ENCODE measurements around the gene SLC46A2. TPM values are rescaled to one million over a fixed set of nuclear protein-coding genes. Genes with fewer than 3 reads are reported as not detected.

Gene SLC46A2
- polyA plus RNA-seq, 1 experiment, result not detected

GRCh38 chr9:112884101-112884500 lies 6.6 kb downstream of the SLC46A2 start:
- no peaks in the 10 kb centered on the region for H3K36me3 ChIP-seq (ENCODE audit: control insufficient read depth, insufficient read depth, low read length)
- DNase-seq (ENCODE audit: low read depth), result no peak
- no peaks in the 10 kb centered on the region for H3K27me3 ChIP-seq (ENCODE audit: control insufficient read depth, insufficient read depth, low read length)
- H3K4me3 ChIP-seq (ENCODE audit: low read depth, low read length), result no peak overlapping the region
- no peak for TF ChIP-seq CTCF (IDR thresholded peaks at IDR 0.05; ENCODE audit: insufficient read depth, low read depth, low read length)
- ChIA-PET POLR2A (no interaction called here), CTCF (interaction anchor here (2.0 kb wide), 1 partner anchor 19 kb away, joined by 6 read pairs; no protein-coding TSS in a partner anchor)

GRCh38 chr9:112881331-112881730 lies 9.3 kb downstream of the SLC46A2 start:
- TF ChIP-seq CTCF (IDR thresholded peaks at IDR 0.05; ENCODE audit: insufficient read depth, low read depth, low read length), result no peak
- ChIA-PET POLR2A (no interaction called here), CTCF (interaction anchor here (1.5 kb wide), 1 partner anchor 35 kb away, joined by 3 read pairs; no protein-coding TSS in a partner anchor)
- DNase-seq (ENCODE audit: low read depth), result no peak
- H3K4me3 ChIP-seq (ENCODE audit: low read depth, low read length), result no peak overlapping the region
- no peaks in the 10 kb centered on the region for H3K36me3 ChIP-seq (ENCODE audit: control insufficient read depth, insufficient read depth, low read length)
- no peaks in the 10 kb centered on the region for H3K27me3 ChIP-seq (ENCODE audit: control insufficient read depth, insufficient read depth, low read length)

GRCh38 chr9:112880650-112881049 lies 10.0 kb downstream of the SLC46A2 start:
- TF ChIP-seq CTCF (IDR thresholded peaks at IDR 0.05; ENCODE audit: insufficient read depth, low read depth, low read length), result no peak
- Histone ChIP-seq H3K36me3 (ENCODE audit: control insufficient read depth, insufficient read depth, low read length) (no peaks in the 10 kb centered on the region), H3K27me3 (ENCODE audit: control insufficient read depth, insufficient read depth, low read length) (no peaks in the 10 kb centered on the region), H3K4me3 (ENCODE audit: low read depth, low read length) (no peak overlapping the region)
- ChIA-PET POLR2A (no interaction called here), CTCF (interaction anchor here (1.5 kb wide), 1 partner anchor 35 kb away, joined by 3 read pairs; no protein-coding TSS in a partner anchor)
- DNase-seq (ENCODE audit: low read depth), result no peak

GRCh38 chr9:112878752-112879151 lies 11.9 kb downstream of the SLC46A2 start:
- no peak for TF ChIP-seq CTCF (IDR thresholded peaks at IDR 0.05; ENCODE audit: insufficient read depth, low read depth, low read length)
- H3K4me3 ChIP-seq (ENCODE audit: low read depth, low read length), result no peak overlapping the region
- POLR2A ChIA-PET, result interaction anchor here (0.5 to 0.7 kb wide), 2 partner anchors 263 to 587 kb away, joined by 3 read pairs; no protein-coding TSS in a partner anchor
- no peaks in the 10 kb centered on the region for H3K36me3 ChIP-seq (ENCODE audit: control insufficient read depth, insufficient read depth, low read length)
- no peak for DNase-seq (ENCODE audit: low read depth)
- no peaks in the 10 kb centered on the region for H3K27me3 ChIP-seq (ENCODE audit: control insufficient read depth, insufficient read depth, low read length)
- CTCF ChIA-PET, result interaction anchor here (1.0 kb wide), 1 partner anchor 10 kb away, joined by 3 read pairs; no protein-coding TSS in a partner anchor

GRCh38 chr9:112873773-112874405 lies 16.8 kb downstream of the SLC46A2 start:
- Histone ChIP-seq H3K4me3 (ENCODE audit: low read depth, low read length) (no peak overlapping the region), H3K36me3 (ENCODE audit: control insufficient read depth, insufficient read depth, low read length) (peaks cover 3% of the 10 kb centered on the region), H3K27me3 (ENCODE audit: control insufficient read depth, insufficient read depth, low read length) (no peaks in the 10 kb centered on the region)
- DNase-seq (ENCODE audit: low read depth), result no peak
- TF ChIP-seq CTCF (IDR thresholded peaks at IDR 0.05; ENCODE audit: insufficient read depth, low read depth, low read length), result no peak
- ChIA-PET CTCF (no interaction called here), POLR2A (no interaction called here)
